CD14-positive monocyte (primary cell): ENCODE data around the gene SIAH1. TPM values are rescaled to one million over a fixed set of nuclear protein-coding genes. Genes with fewer than 3 reads are reported as not detected.

Experiments
- DNase-seq, 3 donors: peaks; one replicate each; pipeline ENCODE4 v3.0.0-alpha.2; 2011 to 2022
- H2AFZ ChIP-seq: 2 replicates; pipeline ENCODE4 v1.6.0; 2012; ENCODE audit warnings: mild to moderate bottlenecking, low read depth, low read length, inconsistent platforms; ENCODE audit not compliant: insufficient read depth, poor library complexity, severe bottlenecking
- H3K27ac ChIP-seq, 2 donors: 1 replicate in 1 of 2; 2 replicates in 1 of 2; pipeline ENCODE4 v1.5.1; 2012 to 2013; ENCODE audit warnings: low read length in 2 of 2, control low read depth in 1 of 2, inconsistent platforms in 1 of 2, low read depth in 1 of 2, mild to moderate bottlenecking in 1 of 2
- H3K27me3 ChIP-seq, 2 donors: one replicate each; pipeline versions ENCODE4 v1.6.0 to v1.6.1; 2011 to 2013; ENCODE audit warnings: low read length in 2 of 2; ENCODE audit not compliant: control insufficient read depth in 2 of 2, insufficient read depth in 2 of 2
- H3K36me3 ChIP-seq, 2 donors: replicated peaks in 1 of 2; 1 replicate in 1 of 2; 2 replicates in 1 of 2; pipeline versions ENCODE4 v1.5.1 to v1.6.1; 2012 to 2013; ENCODE audit warnings: low read length in 2 of 2, control low read depth in 1 of 2, inconsistent platforms in 1 of 2, mild to moderate bottlenecking in 1 of 2; ENCODE audit not compliant: insufficient read depth in 2 of 2, control insufficient read depth in 1 of 2
- H3K4me1 ChIP-seq, 2 donors: 1 replicate in 1 of 2; 2 replicates in 1 of 2; pipeline versions ENCODE4 v1.5.1 to v1.6.1; 2012 to 2013; ENCODE audit warnings: low read length in 2 of 2, control low read depth in 1 of 2, inconsistent platforms in 1 of 2, mild to moderate bottlenecking in 1 of 2, moderate library complexity in 1 of 2; ENCODE audit not compliant: insufficient read depth in 2 of 2, control insufficient read depth in 1 of 2
- H3K4me2 ChIP-seq: replicated peaks from 2 replicates; pipeline ENCODE3; 2012; ENCODE audit warnings: low read length, moderate library complexity, mild to moderate bottlenecking; ENCODE audit not compliant: poor library complexity, severe bottlenecking; ENCODE audit errors: extremely low read depth
- H3K4me3 ChIP-seq, 3 experiments: fragments of 200-600 bp in 1 of 3; sonication (generic) in 1 of 3; replicated peaks in 1 of 3; 1 replicate in 2 of 3; 2 replicates in 1 of 3; pipeline ENCODE4 v1.5.1; 2011 to 2013; ENCODE audit warnings: low read length in 3 of 3, mild to moderate bottlenecking in 3 of 3, control low read depth in 2 of 3, low read depth in 2 of 3, inconsistent platforms in 1 of 3, moderate library complexity in 1 of 3
- H3K79me2 ChIP-seq: 2 replicates; pipeline ENCODE4 v1.6.0; 2012; ENCODE audit warnings: mild to moderate bottlenecking, control low read depth, inconsistent platforms, low read length, moderate library complexity; ENCODE audit not compliant: insufficient read depth
- H3K9ac ChIP-seq: 2 replicates; pipeline ENCODE4 v1.6.0; 2017; ENCODE audit warnings: low read length, mild to moderate bottlenecking; ENCODE audit not compliant: insufficient read depth, poor library complexity, severe bottlenecking
- H3K9me3 ChIP-seq, 2 donors: replicated peaks in 1 of 2; 1 replicate in 1 of 2; 2 replicates in 1 of 2; pipeline versions ENCODE4 v1.5.1 to v1.6.1; 2012 to 2013; ENCODE audit warnings: low read length in 2 of 2, control low read depth in 1 of 2; ENCODE audit not compliant: control insufficient read depth in 1 of 2, insufficient read depth in 1 of 2
- H4K20me1 ChIP-seq: 2 replicates; pipeline ENCODE4 v1.6.0; 2012; ENCODE audit warnings: mild to moderate bottlenecking, low read length, control low read depth, moderate library complexity; ENCODE audit not compliant: insufficient read depth
- H3K27ac Mint-ChIP-seq, 7 donors: one replicate each; pipeline ENCODE4 v1.8.0; 2020; ENCODE audit warnings: mild to moderate bottlenecking in 7 of 7, mixed read lengths in 7 of 7, moderate library complexity in 6 of 7, inconsistent platforms in 2 of 7
- H3K27me3 Mint-ChIP-seq, 3 donors: one replicate each; pipeline ENCODE4 v1.8.0; 2021 to 2022; ENCODE audit warnings: low read depth in 3 of 3, mild to moderate bottlenecking in 3 of 3, mixed read lengths in 3 of 3, moderate library complexity in 3 of 3, inconsistent platforms in 1 of 3
- H3K36me3 Mint-ChIP-seq, 2 donors: one replicate each; pipeline ENCODE4 v1.8.0; 2020; ENCODE audit warnings: mixed read lengths in 2 of 2, inconsistent platforms in 1 of 2, mild to moderate bottlenecking in 1 of 2
- H3K4me1 Mint-ChIP-seq: one replicate; pipeline ENCODE4 v1.8.0; 2020; ENCODE audit warnings: mild to moderate bottlenecking, mixed read lengths
- H3K4me3 Mint-ChIP-seq, 2 donors: one replicate each; pipeline ENCODE4 v1.8.0; 2020; ENCODE audit warnings: mild to moderate bottlenecking in 2 of 2, mixed read lengths in 2 of 2, moderate library complexity in 1 of 2
- H3K9me3 Mint-ChIP-seq, 7 donors: one replicate each; pipeline ENCODE4 v1.8.0; 2020 to 2022; ENCODE audit warnings: mixed read lengths in 7 of 7, mild to moderate bottlenecking in 6 of 7, moderate library complexity in 6 of 7, inconsistent platforms in 2 of 7
- CTCF ChIP-seq: fragments of 200-600 bp; IDR thresholded peaks from one replicate; pipeline ENCODE4 v1.8.0; 2022; ENCODE audit warnings: antibody characterized with exemption, mild to moderate bottlenecking
- WGBS: methylation state at CpG from one replicate; pipeline ENCODE4 v1.1.5; 2013; ENCODE audit warnings: missing lambda C conversion rate; ENCODE audit not compliant: insufficient coverage; 5-methylcytosine and 5-hydroxymethylcytosine counted together
- intact Hi-C, 2 donors: fragments of 100-400 bp; cut with micrococcal nuclease; formaldehyde crosslinking; loops; one replicate each; pipeline versions ENCODE4 v1.15.0 to v1.15.1; 2023
- polyA plus RNA-seq, 3 donors: library from polyadenylated mRNA; depleted of rRNA in 1 of 3; unstranded in 2 of 3; stranded (reverse) in 1 of 3; fragments of 300-500 nt in 2 of 3; fragments of >200 nt in 1 of 3; fragmentation: Illumina TruSeq in 2 of 3; gene quantifications; 1 replicate in 2 of 3; 2 replicates in 1 of 3; pipeline ENCODE4 v1.2.3, GENCODE V29; 2012 to 2021

The SIAH1 gene
- polyA plus RNA-seq, 3 donors: 4.9 to 11.8 (median 5.6) TPM

DNA sequence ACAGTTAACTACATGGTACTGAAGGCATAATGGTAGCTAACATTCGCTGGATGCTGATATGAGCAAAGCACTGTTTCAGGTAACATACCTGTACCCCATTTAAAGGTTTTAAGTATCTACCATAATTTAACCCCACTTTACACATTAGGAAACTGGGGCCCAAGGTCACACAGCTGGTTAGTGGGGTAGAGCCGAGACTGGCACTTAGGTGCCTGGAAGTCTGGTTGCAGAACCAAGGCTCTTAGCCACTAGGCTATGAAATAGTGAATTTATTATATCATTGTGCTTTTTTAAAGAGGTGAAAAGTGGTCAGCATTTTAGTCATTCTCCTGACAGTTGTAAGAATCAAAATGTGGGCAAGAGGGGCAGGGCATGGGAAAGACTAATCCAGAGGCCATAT, 25.2 kb downstream of the SIAH1 start:
- Histone ChIP-seq H3K27me3 (no peaks in the 10 kb centered on the region), H3K4me2 (no peak overlapping the region), H2AFZ (no peak overlapping the region), H3K9ac (no peak overlapping the region), H3K4me1 (peaks cover 3 to 8% of the 10 kb centered on the region in 2 donors), H4K20me1 (peaks cover 86% of the 10 kb centered on the region), H3K36me3 (peaks cover 25 to 55% of the 10 kb centered on the region in 2 donors), H3K9me3 (no peaks in the 10 kb centered on the region), H3K4me3 (no peak overlapping the region), H3K79me2 (peaks cover 95% of the 10 kb centered on the region), H3K27ac (no peak overlapping the region)
- intact Hi-C loops: no loop called here
- H3K27ac Mint-ChIP-seq: no peak overlapping the region
- DNase-seq: no peak
- TF ChIP-seq CTCF: no peak
- WGBS: no CpG with 5 or more reads among the region's 2 CpGs
- peaks cover 32 to 47% of the 10 kb centered on the region in 2 donors for H3K36me3 Mint-ChIP-seq
- H3K4me1 Mint-ChIP-seq: peaks cover 19% of the 10 kb centered on the region
- no peak overlapping the region for H3K4me3 Mint-ChIP-seq
- no peaks in the 10 kb centered on the region for H3K9me3 Mint-ChIP-seq
- no peaks in the 10 kb centered on the region for H3K27me3 Mint-ChIP-seq

GRCh38 chr16:48358419-48358818, 26.8 kb downstream of the SIAH1 start:
- no peak overlapping the region for H3K9ac ChIP-seq
- no peak for TF ChIP-seq CTCF
- peaks cover 79% of the 10 kb centered on the region for H3K79me2 ChIP-seq
- H2AFZ ChIP-seq: no peak overlapping the region
- Mint-ChIP-seq H3K36me3 (peaks cover 39 to 55% of the 10 kb centered on the region in 2 donors), H3K9me3 (no peaks in the 10 kb centered on the region), H3K27ac (peak overlapping the region in 1 of 7 donors; percentile 43), H3K4me1 (peaks cover 20% of the 10 kb centered on the region), H3K4me3 (no peak overlapping the region), H3K27me3 (no peaks in the 10 kb centered on the region)
- intact Hi-C loops: no loop called here
- H3K4me2 ChIP-seq: no peak overlapping the region
- DNase-seq: no peak
- peaks cover 25 to 57% of the 10 kb centered on the region in 2 donors for H3K36me3 ChIP-seq
- no CpG with 5 or more reads among the region's 3 CpGs for WGBS
- no peaks in the 10 kb centered on the region for H3K27me3 ChIP-seq
- peaks cover 0 to 3% of the 10 kb centered on the region in 2 donors for H3K4me1 ChIP-seq
- H3K27ac ChIP-seq: no peak overlapping the region
- no peak overlapping the region for H3K4me3 ChIP-seq
- H3K9me3 ChIP-seq: no peaks in the 10 kb centered on the region
- H4K20me1 ChIP-seq: peaks cover 71% of the 10 kb centered on the region
